Lower leg skin (tissue), 4 donors: Measurements from ENCODE around the gene NECAB2. TPM values are rescaled to one million over a fixed set of nuclear protein-coding genes. Genes with fewer than 3 reads are reported as not detected.

Experiments
- DNase-seq, 2 donors: peaks; one replicate each; pipeline ENCODE4 v3.0.0-alpha.2; 2019; ENCODE audit warnings: low spot score in 2 of 2
- H3K4me3 ChIP-seq: fragments of 200-600 bp; sonication (generic); 2 replicates; pipeline ENCODE4 v1.5.1; 2017; ENCODE audit warnings: mild to moderate bottlenecking, low read depth; ENCODE audit not compliant: poor library complexity, severe bottlenecking
- CTCF ChIP-seq, 3 donors: fragments of 450-650 bp; IDR thresholded peaks; one replicate each; pipeline ENCODE4 v1.5.1; 2016; ENCODE audit warnings: antibody characterized with exemption in 3 of 3, mild to moderate bottlenecking in 3 of 3, moderate library complexity in 2 of 3
- POLR2A ChIP-seq, 2 donors: fragments of 450-650 bp; IDR thresholded peaks; one replicate each; pipeline ENCODE4 v1.6.1; 2016 to 2017; ENCODE audit warnings: antibody characterized with exemption in 2 of 2, mild to moderate bottlenecking in 1 of 2, moderate library complexity in 1 of 2
- WGBS, 2 donors: methylation state at CpG; one replicate each; pipeline ENCODE4 v1.1.5; 2018; 5-methylcytosine and 5-hydroxymethylcytosine counted together
- intact Hi-C: fragments of 100-400 bp; cut with DNase I; formaldehyde crosslinking; loops from one replicate; pipeline ENCODE4 v1.15.0; 2023; ENCODE audit warnings: low total_unique reads
- total RNA-seq, 4 donors: library from RNA; depleted of rRNA; stranded (reverse); fragments of >200 nt; gene quantifications; one replicate each; pipeline ENCODE4 v1.1.0, GENCODE V29; 2016

The NECAB2 gene
- total RNA-seq, 4 donors from 2014 or later, result not detected

- H3K4me3 ChIP-seq, result no peak overlapping the region
- DNase-seq, result no peak
- TF ChIP-seq CTCF (IDR thresholded peaks at IDR 0.05) (no peak), POLR2A (IDR thresholded peaks at IDR 0.05) (no peak)
- 65 to 75% methylated on average over 2 of the region's 2 CpGs for WGBS, 2 donors
- intact Hi-C loops, result no loop called here
Measured at GRCh38 chr16:83967091-83967490, 953 bp upstream of the NECAB2 start.

GRCh38 chr16:83968306-83968851 lies 335 bp downstream of the NECAB2 start:
- no peak for TF ChIP-seq POLR2A (IDR thresholded peaks at IDR 0.05)
- TF ChIP-seq CTCF (IDR thresholded peaks at IDR 0.05), result no peak
- intact Hi-C loops, result no loop called here
- DNase-seq, result no peak
- no peak overlapping the region for H3K4me3 ChIP-seq
- 0% methylated on average over 4 to 17 of the region's 87 CpGs for WGBS, 2 donors

- H3K4me3 ChIP-seq, result no peak overlapping the region
- intact Hi-C loops, result no loop called here
- WGBS, 2 donors, result 8 to 9% methylated on average over 35 to 39 of the region's 45 CpGs
- no peak for DNase-seq
- TF ChIP-seq CTCF (IDR thresholded peaks at IDR 0.05) (no peak), POLR2A (IDR thresholded peaks at IDR 0.05) (no peak)
Measured at GRCh38 chr16:83968891-83969649, 1.0 kb downstream of the NECAB2 start.

GRCh38 chr16:83969771-83970429 lies 1.9 kb downstream of the NECAB2 start:
- 34 to 46% methylated on average over 17 to 18 of the region's 18 CpGs for WGBS, 2 donors
- DNase-seq, result no peak
- H3K4me3 ChIP-seq, result no peak overlapping the region
- no peak for TF ChIP-seq POLR2A (IDR thresholded peaks at IDR 0.05)
- no peak for TF ChIP-seq CTCF (IDR thresholded peaks at IDR 0.05)
- intact Hi-C loops, result no loop called here

GRCh38 chr16:83970430-83970815 lies 2.4 kb downstream of the NECAB2 start:
- no peak for DNase-seq
- WGBS, 2 donors, result 80% methylated on average over 6 of the region's 6 CpGs
- intact Hi-C loops, result no loop called here
- TF ChIP-seq CTCF (IDR thresholded peaks at IDR 0.05) (no peak), POLR2A (IDR thresholded peaks at IDR 0.05) (no peak)
- no peak overlapping the region for H3K4me3 ChIP-seq
